Omental fat pad (tissue), 4 donors: ENCODE data around the gene MRPS23. TPM values are rescaled to one million over a fixed set of nuclear protein-coding genes. Genes with fewer than 3 reads are reported as not detected.

ENCODE experiments used
- ATAC-seq: fragments of 150-250 bp; one replicate; pipeline ENCODE4 v1.9.1; 2016; ENCODE audit warnings: mild to moderate bottlenecking, moderate library complexity; ENCODE audit not compliant: low FRiP score
- DNase-seq: peaks from one replicate; pipeline ENCODE4 v3.0.0-alpha.2; 2019; ENCODE audit warnings: low spot score
- total RNA-seq, 4 donors: library from RNA; depleted of rRNA; stranded (reverse); fragments of >200 nt; gene quantifications; one replicate each; pipeline ENCODE4 v1.1.0, GENCODE V29; 2016
- TF ChIP-seq, protein P1 (sequence below), 3 donors: fragments of 450-650 bp; IDR thresholded peaks; one replicate each; pipeline ENCODE4 v1.5.1; 2016 to 2017; ENCODE audit warnings: antibody characterized with exemption in 3 of 3, mild to moderate bottlenecking in 3 of 3, moderate library complexity in 2 of 3

Gene MRPS23
- total RNA-seq, 4 donors from 2014 or later = 7.9 to 17.1 (median 15.2) TPM

DNA sequence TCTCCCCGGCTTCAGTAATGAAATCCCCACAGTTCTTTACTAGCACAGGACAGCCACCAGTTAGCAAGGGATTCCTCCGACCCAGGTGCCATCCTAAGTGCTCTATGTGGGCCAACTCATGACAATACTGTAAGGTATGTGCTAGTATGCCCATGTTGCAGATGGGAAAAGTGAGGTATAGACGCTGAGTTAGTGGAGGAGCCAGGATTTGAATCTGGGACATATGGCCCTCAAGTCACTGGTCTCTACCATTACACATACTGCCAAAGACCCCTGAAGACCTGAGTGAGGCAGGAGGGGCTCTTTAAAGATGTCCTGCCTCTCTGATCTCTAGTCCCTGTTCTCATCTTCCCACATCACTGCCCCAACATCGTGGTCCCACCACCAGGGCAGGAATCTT is 36.2 kb upstream of the MRPS23 start:
- TF ChIP-seq, protein P1, sequence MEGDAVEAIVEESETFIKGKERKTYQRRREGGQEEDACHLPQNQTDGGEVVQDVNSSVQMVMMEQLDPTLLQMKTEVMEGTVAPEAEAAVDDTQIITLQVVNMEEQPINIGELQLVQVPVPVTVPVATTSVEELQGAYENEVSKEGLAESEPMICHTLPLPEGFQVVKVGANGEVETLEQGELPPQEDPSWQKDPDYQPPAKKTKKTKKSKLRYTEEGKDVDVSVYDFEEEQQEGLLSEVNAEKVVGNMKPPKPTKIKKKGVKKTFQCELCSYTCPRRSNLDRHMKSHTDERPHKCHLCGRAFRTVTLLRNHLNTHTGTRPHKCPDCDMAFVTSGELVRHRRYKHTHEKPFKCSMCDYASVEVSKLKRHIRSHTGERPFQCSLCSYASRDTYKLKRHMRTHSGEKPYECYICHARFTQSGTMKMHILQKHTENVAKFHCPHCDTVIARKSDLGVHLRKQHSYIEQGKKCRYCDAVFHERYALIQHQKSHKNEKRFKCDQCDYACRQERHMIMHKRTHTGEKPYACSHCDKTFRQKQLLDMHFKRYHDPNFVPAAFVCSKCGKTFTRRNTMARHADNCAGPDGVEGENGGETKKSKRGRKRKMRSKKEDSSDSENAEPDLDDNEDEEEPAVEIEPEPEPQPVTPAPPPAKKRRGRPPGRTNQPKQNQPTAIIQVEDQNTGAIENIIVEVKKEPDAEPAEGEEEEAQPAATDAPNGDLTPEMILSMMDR (IDR thresholded peaks at IDR 0.05) = no peak
- no peak for DNase-seq
- no peak for ATAC-seq

DNA sequence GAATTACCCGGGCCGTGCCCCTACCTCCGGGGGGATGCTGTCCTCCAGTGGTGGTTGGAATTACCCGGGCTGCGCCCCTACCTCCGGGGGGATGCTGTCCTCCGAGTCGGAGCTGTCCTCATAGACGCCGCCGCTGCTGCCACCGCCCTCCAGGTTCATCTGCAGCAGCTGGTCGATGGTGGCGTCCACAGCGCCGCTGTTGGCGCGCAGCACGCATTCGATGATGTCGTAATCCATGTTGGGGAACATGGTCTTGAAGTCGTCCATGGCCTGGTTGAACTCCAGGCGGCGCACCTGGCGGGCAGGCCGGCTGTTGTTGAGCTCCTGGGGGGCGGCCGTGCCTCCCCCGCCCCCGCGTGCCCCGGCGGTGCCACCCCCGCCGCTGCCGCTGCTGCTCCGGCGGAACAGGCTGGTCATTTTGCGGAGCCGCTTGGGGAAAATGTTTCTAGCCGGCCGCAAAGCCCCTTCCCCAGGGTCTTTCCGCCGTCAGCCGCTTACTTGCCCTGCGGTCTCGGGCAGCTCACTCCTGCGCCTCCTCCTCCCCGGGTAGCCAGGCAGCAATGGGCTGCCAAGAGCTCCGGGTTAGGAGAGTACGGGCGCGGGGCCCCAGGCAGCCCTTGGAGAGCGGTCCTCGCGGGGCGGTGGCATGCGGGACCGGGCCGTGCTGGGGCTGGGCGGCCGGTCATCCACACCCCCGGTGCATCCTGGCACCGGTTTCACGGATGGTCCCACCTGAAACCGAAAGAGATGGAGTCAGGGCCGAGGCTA is 35.5 kb upstream of the MRPS23 start:
- DNase-seq (no peak), ATAC-seq (no peak)

DNA sequence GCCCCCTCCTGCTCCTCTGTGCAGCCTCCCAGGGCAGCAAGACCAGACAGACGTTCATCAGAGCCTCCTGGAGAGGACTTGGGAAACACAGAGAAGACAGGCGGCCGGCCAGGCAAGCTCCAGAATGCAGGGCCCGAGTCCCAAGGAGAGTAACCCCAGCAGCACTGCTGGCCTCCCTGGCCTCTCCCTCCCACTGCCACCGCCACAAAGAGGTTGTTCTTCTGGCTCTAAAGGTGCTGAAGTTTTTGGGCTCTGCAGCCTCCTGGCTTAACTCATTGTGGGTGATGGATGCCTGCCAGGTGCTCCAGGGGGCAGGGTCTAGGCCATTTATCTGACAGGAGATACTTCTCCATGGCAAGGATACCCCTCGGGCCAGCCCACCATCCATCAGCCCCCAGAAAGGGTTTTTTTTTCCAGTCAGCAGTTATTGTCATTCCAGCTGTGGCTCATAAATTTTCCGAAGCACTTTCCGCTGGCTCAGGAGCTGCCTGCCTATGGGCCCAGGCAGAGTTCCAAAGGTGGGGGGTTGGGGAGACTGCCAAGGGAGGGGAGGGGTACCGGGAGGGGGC is 32.0 kb upstream of the MRPS23 start:
- TF ChIP-seq, protein P1 (IDR thresholded peaks at IDR 0.05) = no peak
- no peak for ATAC-seq
- DNase-seq = no peak

More for the DNA sequence above, 35.5 kb upstream of the MRPS23 start:
- TF ChIP-seq, protein P1 (IDR thresholded peaks at IDR 0.05) = no peak

DNA sequence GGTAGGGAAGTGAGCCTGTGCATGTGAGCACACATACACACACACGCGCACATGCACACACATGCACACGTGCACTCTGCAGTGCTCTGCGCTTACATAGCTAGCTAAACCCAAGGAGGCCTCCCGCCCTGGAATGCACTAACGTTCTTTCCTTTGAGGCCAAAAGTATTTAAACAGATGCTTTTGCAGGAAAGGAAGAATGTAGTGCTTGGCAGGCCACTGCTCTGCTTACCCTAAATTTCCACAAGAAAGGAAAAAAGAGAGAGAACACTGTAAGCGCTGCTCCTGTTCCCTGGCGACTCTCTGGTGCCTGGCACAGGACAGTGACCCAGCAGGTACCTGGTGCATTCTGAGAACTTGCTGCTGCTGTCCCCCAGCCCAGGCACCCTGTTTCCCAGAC is 31.3 kb upstream of the MRPS23 start:
- ATAC-seq (peak; percentile 16), DNase-seq (no peak)
- TF ChIP-seq, protein P1 (IDR thresholded peaks at IDR 0.05) = no peak

DNA sequence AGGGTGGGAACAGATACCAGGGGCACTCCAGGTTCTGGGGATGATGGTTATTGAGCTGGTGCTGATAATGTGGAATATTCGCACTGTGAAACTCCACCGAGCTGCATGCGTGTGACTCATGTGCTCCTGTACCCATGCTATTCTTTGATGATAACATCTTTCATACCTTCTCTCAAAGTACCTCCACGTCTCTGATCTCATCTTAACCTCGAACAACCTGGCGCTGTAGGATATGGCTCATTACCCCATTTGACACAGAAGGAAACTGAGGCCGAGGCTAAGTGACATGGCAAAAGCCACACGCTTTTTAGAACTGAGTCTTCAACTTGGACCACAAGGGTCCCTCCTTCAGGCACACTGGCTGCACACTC is 30.2 kb upstream of the MRPS23 start:
- no peak for ATAC-seq
- TF ChIP-seq, protein P1 (IDR thresholded peaks at IDR 0.05) = no peak
- DNase-seq = no peak

DNA sequence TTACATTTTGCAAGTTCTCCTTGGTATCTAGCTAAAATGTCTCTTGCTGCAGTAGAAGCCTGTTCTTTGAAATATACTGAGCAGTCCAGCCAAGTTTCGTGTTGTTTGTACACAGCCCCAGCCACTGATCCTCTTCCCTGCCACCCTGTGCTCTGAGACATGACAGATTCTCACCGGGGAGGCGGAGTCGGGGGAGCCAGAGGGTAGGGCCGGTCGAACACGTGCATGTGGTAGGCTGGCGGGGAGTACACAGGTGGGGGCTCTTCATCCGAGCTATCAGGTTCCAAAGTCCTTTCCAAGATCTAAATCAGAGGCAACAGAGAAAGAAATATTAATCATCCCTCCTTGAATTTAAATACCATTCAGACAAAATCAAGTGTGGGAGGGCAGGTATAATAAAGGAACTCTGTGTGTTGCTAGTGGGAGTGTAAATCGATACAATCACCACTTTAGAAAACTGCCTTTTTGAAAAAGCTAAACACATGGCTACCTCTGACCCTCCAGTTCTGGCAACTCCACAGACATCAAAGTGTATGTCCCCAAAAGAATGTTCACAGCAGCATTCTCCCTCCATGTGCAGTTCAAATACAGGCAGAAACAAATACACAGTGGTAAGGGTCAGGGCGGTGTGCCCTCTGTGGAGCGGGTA is 29.7 kb upstream of the MRPS23 start:
- TF ChIP-seq, protein P1 (IDR thresholded peaks at IDR 0.05) = no peak
- DNase-seq (no peak), ATAC-seq (no peak)
